Peyer's patch (tissue), 4 donors: Measurements from ENCODE around the gene RGS12. TPM values are rescaled to one million over a fixed set of nuclear protein-coding genes. Genes with fewer than 3 reads are reported as not detected.
A peak's percentile ranks its signal among the peaks of the same experiment; 100 is the strongest.

Experiments used
- DNase-seq, 3 donors: peaks; one replicate each; pipeline ENCODE4 v3.0.0-alpha.2; 2017 to 2019
- H3K27ac ChIP-seq, 4 donors: fragments of 200-600 bp; sonication (generic); one replicate each; pipeline ENCODE4 v1.5.1; 2016 to 2019
- H3K27me3 ChIP-seq, 2 donors: fragments of 200-600 bp; sonication (generic); one replicate each; pipeline ENCODE4 v1.5.1; 2019
- H3K36me3 ChIP-seq, 3 donors: fragments of 200-600 bp; sonication (generic); one replicate each; pipeline ENCODE4 v1.5.1; 2016 to 2019
- H3K4me1 ChIP-seq, 4 donors: fragments of 200-600 bp; sonication (generic); one replicate each; pipeline ENCODE4 v1.5.1; 2016 to 2019
- H3K4me3 ChIP-seq, 4 donors: fragments of 200-600 bp; sonication (generic); 1 replicate in 3 of 4; 2 replicates in 1 of 4; pipeline ENCODE4 v1.5.1; 2016 to 2019; ENCODE audit warnings: mild to moderate bottlenecking in 1 of 4
- H3K9me3 ChIP-seq, 4 donors: fragments of 200-600 bp; sonication (generic); one replicate each; pipeline ENCODE4 v1.5.1; 2016 to 2019; ENCODE audit warnings: mild to moderate bottlenecking in 1 of 4
- CTCF ChIP-seq, 6 experiments: fragments of 450-650 bp in 4 of 6; fragments of 200-600 bp in 2 of 6; sonication (generic) in 1 of 6; IDR thresholded peaks; one replicate each; pipeline ENCODE4 v1.5.1; 2017 to 2019; ENCODE audit warnings: antibody characterized with exemption in 6 of 6, mild to moderate bottlenecking in 3 of 6, moderate library complexity in 1 of 6
- POLR2A ChIP-seq, 2 donors: fragments of 450-650 bp; IDR thresholded peaks; one replicate each; pipeline ENCODE4 v1.5.1; 2017; ENCODE audit warnings: antibody characterized with exemption in 2 of 2, mild to moderate bottlenecking in 2 of 2, moderate library complexity in 2 of 2
- total RNA-seq, 4 donors: library from RNA; depleted of rRNA; stranded (reverse); fragments of >200 nt; gene quantifications; one replicate each; pipeline ENCODE4 v1.1.0, GENCODE V29; 2016

The RGS12 gene
- total RNA-seq, 4 donors from 2014 or later, result 24.3 to 36.5 (median 35.3) TPM

GRCh38 chr4:3322059-3322550 is 29.3 kb downstream of the RGS12 start:
- Histone ChIP-seq H3K27ac (no peak overlapping the region), H3K27me3 (no peaks in the 10 kb centered on the region), H3K4me3 (no peak overlapping the region), H3K36me3 (peaks cover 0 to 10% (median 0%) of the 10 kb centered on the region in 3 donors), H3K9me3 (no peaks in the 10 kb centered on the region), H3K4me1 (peaks cover 0 to 6% (median 0%) of the 10 kb centered on the region in 4 donors)
- no peak for TF ChIP-seq CTCF (IDR thresholded peaks at IDR 0.05)
- TF ChIP-seq POLR2A (IDR thresholded peaks at IDR 0.05), result no peak
- no peak for DNase-seq

GRCh38 chr4:3323071-3323481 is 30.3 kb downstream of the RGS12 start:
- no peak overlapping the region for H3K27ac ChIP-seq
- no peaks in the 10 kb centered on the region for H3K9me3 ChIP-seq
- no peak for DNase-seq
- TF ChIP-seq CTCF (IDR thresholded peaks at IDR 0.05), result no peak
- no peak for TF ChIP-seq POLR2A (IDR thresholded peaks at IDR 0.05)
- H3K4me3 ChIP-seq, result no peak overlapping the region
- H3K27me3 ChIP-seq, result no peaks in the 10 kb centered on the region
- H3K4me1 ChIP-seq, result peaks cover 0 to 6% (median 0%) of the 10 kb centered on the region in 4 donors
- peaks cover 0 to 1% (median 0%) of the 10 kb centered on the region in 3 donors for H3K36me3 ChIP-seq

- no peaks in the 10 kb centered on the region for H3K27me3 ChIP-seq
- H3K9me3 ChIP-seq, result no peaks in the 10 kb centered on the region
- no peaks in the 10 kb centered on the region for H3K36me3 ChIP-seq
- no peak overlapping the region for H3K27ac ChIP-seq
- no peak overlapping the region for H3K4me3 ChIP-seq
- H3K4me1 ChIP-seq, result peaks cover 0 to 6% (median 0%) of the 10 kb centered on the region in 4 donors
- no peak for DNase-seq
- no peak for TF ChIP-seq POLR2A (IDR thresholded peaks at IDR 0.05)
- TF ChIP-seq CTCF (IDR thresholded peaks at IDR 0.05), result no peak
Measured at GRCh38 chr4:3324093-3324815, 31.4 kb downstream of the RGS12 start.

- Histone ChIP-seq H3K27me3 (no peaks in the 10 kb centered on the region), H3K9me3 (no peaks in the 10 kb centered on the region), H3K4me3 (no peak overlapping the region), H3K36me3 (no peaks in the 10 kb centered on the region), H3K4me1 (no peaks in the 10 kb centered on the region), H3K27ac (no peak overlapping the region)
- DNase-seq, result peak in 1 of 3 donors; percentile 30
- TF ChIP-seq POLR2A (IDR thresholded peaks at IDR 0.05) (no peak), CTCF (IDR thresholded peaks at IDR 0.05) (no peak)
Measured at GRCh38 chr4:3328814-3329663, 36.2 kb downstream of the RGS12 start.

GRCh38 chr4:3329887-3330286 is 37.1 kb downstream of the RGS12 start:
- H3K9me3 ChIP-seq, result no peaks in the 10 kb centered on the region
- TF ChIP-seq POLR2A (IDR thresholded peaks at IDR 0.05) (no peak), CTCF (IDR thresholded peaks at IDR 0.05) (no peak)
- no peaks in the 10 kb centered on the region for H3K4me1 ChIP-seq
- no peaks in the 10 kb centered on the region for H3K27me3 ChIP-seq
- H3K36me3 ChIP-seq, result no peaks in the 10 kb centered on the region
- no peak overlapping the region for H3K27ac ChIP-seq
- H3K4me3 ChIP-seq, result no peak overlapping the region
- no peak for DNase-seq
